ENCODE measurements around the gene ELFN1.

DNA sequence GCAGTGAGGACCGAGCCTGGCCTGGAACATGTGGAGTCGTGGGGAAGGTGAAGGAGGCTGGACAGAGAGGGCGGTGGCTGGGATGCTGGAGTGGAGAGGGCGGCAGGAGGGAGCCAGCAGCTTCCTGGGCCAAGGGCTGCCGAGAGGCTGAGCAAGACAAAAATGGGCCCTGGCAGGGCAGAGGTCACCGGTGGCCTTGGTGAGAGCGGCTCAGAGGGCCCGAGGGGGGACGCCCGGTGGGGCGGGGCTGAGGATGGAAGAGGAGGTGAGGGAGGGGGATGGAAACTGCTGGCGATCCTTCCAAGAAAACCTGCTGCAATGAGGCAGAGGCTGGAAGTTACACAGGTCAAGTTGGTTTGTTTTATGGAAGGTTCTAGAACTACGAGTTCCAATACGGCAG, 69.5 kb downstream of the ELFN1 start:
- TF ChIP-seq, protein P1, sequence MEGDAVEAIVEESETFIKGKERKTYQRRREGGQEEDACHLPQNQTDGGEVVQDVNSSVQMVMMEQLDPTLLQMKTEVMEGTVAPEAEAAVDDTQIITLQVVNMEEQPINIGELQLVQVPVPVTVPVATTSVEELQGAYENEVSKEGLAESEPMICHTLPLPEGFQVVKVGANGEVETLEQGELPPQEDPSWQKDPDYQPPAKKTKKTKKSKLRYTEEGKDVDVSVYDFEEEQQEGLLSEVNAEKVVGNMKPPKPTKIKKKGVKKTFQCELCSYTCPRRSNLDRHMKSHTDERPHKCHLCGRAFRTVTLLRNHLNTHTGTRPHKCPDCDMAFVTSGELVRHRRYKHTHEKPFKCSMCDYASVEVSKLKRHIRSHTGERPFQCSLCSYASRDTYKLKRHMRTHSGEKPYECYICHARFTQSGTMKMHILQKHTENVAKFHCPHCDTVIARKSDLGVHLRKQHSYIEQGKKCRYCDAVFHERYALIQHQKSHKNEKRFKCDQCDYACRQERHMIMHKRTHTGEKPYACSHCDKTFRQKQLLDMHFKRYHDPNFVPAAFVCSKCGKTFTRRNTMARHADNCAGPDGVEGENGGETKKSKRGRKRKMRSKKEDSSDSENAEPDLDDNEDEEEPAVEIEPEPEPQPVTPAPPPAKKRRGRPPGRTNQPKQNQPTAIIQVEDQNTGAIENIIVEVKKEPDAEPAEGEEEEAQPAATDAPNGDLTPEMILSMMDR (IDR thresholded peaks at IDR 0.05; ENCODE audit: low read depth, low read length), result no peak
- no peak for TF ChIP-seq POLR2A (IDR thresholded peaks at IDR 0.05; ENCODE audit: extremely low read depth, insufficient read length)
